ENCODE measurements around the gene ATP1A3. TPM values are rescaled to one million over a fixed set of nuclear protein-coding genes. Genes with fewer than 3 reads are reported as not detected.
A peak's percentile ranks its signal among the peaks of the same experiment; 100 is the strongest.

Gene ATP1A3
- total RNA-seq, 1 donor from 2014 or later = 388 TPM

GRCh38 chr19:41936961-41937360 is 57.1 kb downstream of the ATP1A3 start:
- intact Hi-C loops (cut with DNase I) = no loop called here
- no peak for ATAC-seq (ENCODE audit: poor library complexity)

GRCh38 chr19:41936416-41936850 is 57.6 kb downstream of the ATP1A3 start:
- ATAC-seq (ENCODE audit: poor library complexity) (no peak), DNase-seq (no peak)
- intact Hi-C loops (cut with DNase I) = no loop called here

More at GRCh38 chr19:41936961-41937360, 57.1 kb downstream of the ATP1A3 start:
- DNase-seq = no peak

GRCh38 chr19:41935760-41936415 is 58.1 kb downstream of the ATP1A3 start:
- DNase-seq = no peak
- no peak for ATAC-seq (ENCODE audit: poor library complexity)
- intact Hi-C loops (cut with DNase I) = no loop called here

GRCh38 chr19:41934849-41935374 is 59.1 kb downstream of the ATP1A3 start:
- DNase-seq = peak; percentile 72
- intact Hi-C loops (cut with DNase I) = no loop called here
- peak; percentile 84 for ATAC-seq (ENCODE audit: poor library complexity)

- intact Hi-C loops (cut with DNase I) = no loop called here
- no peak for DNase-seq
- no peak for ATAC-seq (ENCODE audit: poor library complexity)
Observed at GRCh38 chr19:41933693-41934426, 60.2 kb downstream of the ATP1A3 start.

- intact Hi-C loops (cut with DNase I) = no loop called here
- DNase-seq (no peak), ATAC-seq (ENCODE audit: poor library complexity) (no peak)
Observed at GRCh38 chr19:41932720-41933332, 61.2 kb downstream of the ATP1A3 start.

GRCh38 chr19:41932259-41932719 is 61.7 kb downstream of the ATP1A3 start:
- intact Hi-C loops (cut with DNase I) = no loop called here
- ATAC-seq (ENCODE audit: poor library complexity) (no peak), DNase-seq (no peak)

- DNase-seq (no peak), ATAC-seq (ENCODE audit: poor library complexity) (no peak)
- intact Hi-C loops (cut with DNase I) = no loop called here
Observed at GRCh38 chr19:41930926-41931592, 63.0 kb downstream of the ATP1A3 start.

- DNase-seq (no peak), ATAC-seq (ENCODE audit: poor library complexity) (no peak)
- intact Hi-C loops (cut with DNase I) = no loop called here
Observed at GRCh38 chr19:41930322-41930722, 63.7 kb downstream of the ATP1A3 start.

GRCh38 chr19:41929536-41930071 is 64.4 kb downstream of the ATP1A3 start:
- intact Hi-C loops (cut with DNase I) = no loop called here
- ATAC-seq (ENCODE audit: poor library complexity) (no peak), DNase-seq (no peak)

- no peak for ATAC-seq (ENCODE audit: poor library complexity)
- no peak for DNase-seq
Observed at GRCh38 chr19:41928754-41929535, 65.1 kb downstream of the ATP1A3 start.

GRCh38 chr19:41928221-41928683 is 65.8 kb downstream of the ATP1A3 start, which contains the start of gene ERFL:
ERFL (minus strand) TSS chr19:41928449; CDS start chr19:41912919, 15,530 bp downstream.
- intact Hi-C loops (cut with DNase I) = no loop called here
- DNase-seq (no peak), ATAC-seq (ENCODE audit: poor library complexity) (peak; percentile 11)

More at GRCh38 chr19:41928754-41929535, 65.1 kb downstream of the ATP1A3 start:
- intact Hi-C loops (cut with DNase I) = no loop called here

- DNase-seq (no peak), ATAC-seq (ENCODE audit: poor library complexity) (peak; percentile 8)
- intact Hi-C loops (cut with DNase I) = no loop called here
Observed at GRCh38 chr19:41927497-41928192, 66.4 kb downstream of the ATP1A3 start.

GRCh38 chr19:41926763-41927496 is 67.1 kb downstream of the ATP1A3 start:
- DNase-seq (no peak), ATAC-seq (ENCODE audit: poor library complexity) (no peak)
- intact Hi-C loops (cut with DNase I) = no loop called here

- ATAC-seq (ENCODE audit: poor library complexity) = no peak
- intact Hi-C loops (cut with DNase I) = no loop called here
- DNase-seq = no peak
Observed at GRCh38 chr19:41926028-41926762, 67.8 kb downstream of the ATP1A3 start.

All from Right ventricle myocardium superior (tissue), 1 donor.